Stimulated activated naive CD8-positive, alpha-beta T cell treated with anti-CD3 and anti-CD28 coated beads, Interleukin-15, Interleukin-2, amounts not matched to agents 100 ng/mL and 50 ng/mL, for 24 hours (primary cell): ENCODE data around the gene ARHGAP32.
A peak's percentile ranks its signal among the peaks of the same experiment; 100 is the strongest.

ENCODE experiments used
- H3K27ac Mint-ChIP-seq: one replicate; pipeline ENCODE4 v1.8.0; 2021; ENCODE audit warnings: mild to moderate bottlenecking, mixed read lengths
- H3K27me3 Mint-ChIP-seq: one replicate; pipeline ENCODE4 v1.8.0; 2021; ENCODE audit warnings: mixed read lengths
- H3K36me3 Mint-ChIP-seq: one replicate; pipeline ENCODE4 v1.8.0; 2021; ENCODE audit warnings: low read depth, mixed read lengths
- H3K4me1 Mint-ChIP-seq: one replicate; pipeline ENCODE4 v1.8.0; 2021; ENCODE audit warnings: low read depth, mixed read lengths
- H3K4me3 Mint-ChIP-seq: one replicate; pipeline ENCODE4 v1.8.0; 2021; ENCODE audit warnings: mild to moderate bottlenecking, mixed read lengths
- H3K9me3 Mint-ChIP-seq: one replicate; pipeline ENCODE4 v1.8.0; 2021; ENCODE audit warnings: mixed read lengths

ARHGAP32 gene

GRCh38 chr11:128985880-128986279 lies 206.2 kb downstream of the ARHGAP32 start:
- H3K4me1 Mint-ChIP-seq: no peaks in the 10 kb centered on the region
- H3K27me3 Mint-ChIP-seq: no peaks in the 10 kb centered on the region
- H3K9me3 Mint-ChIP-seq: peaks cover 5% of the 10 kb centered on the region
- no peak overlapping the region for H3K27ac Mint-ChIP-seq
- no peak overlapping the region for H3K4me3 Mint-ChIP-seq
- peaks cover 5% of the 10 kb centered on the region for H3K36me3 Mint-ChIP-seq

DNA sequence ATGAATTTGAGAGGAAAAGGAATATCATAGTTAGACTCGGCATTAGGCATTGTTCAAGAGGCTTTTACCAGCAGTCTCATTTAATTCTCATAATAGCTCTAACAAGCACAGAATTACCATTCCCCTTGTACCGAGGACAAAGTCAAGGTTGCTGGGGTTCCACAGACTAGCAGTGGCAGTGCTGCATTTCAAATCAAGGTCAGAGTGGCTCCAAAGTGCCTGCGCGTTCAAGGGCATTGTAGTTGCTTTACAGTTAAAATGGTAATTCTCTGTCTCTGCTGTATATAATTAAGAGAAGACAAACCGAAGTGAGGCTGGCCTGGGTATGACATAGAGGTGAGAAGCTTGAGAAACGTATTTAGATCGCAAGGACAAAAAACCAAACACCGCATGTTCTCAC lies 209.1 kb downstream of the ARHGAP32 start:
- Mint-ChIP-seq H3K36me3 (no peaks in the 10 kb centered on the region), H3K9me3 (no peaks in the 10 kb centered on the region), H3K27ac (no peak overlapping the region), H3K27me3 (no peaks in the 10 kb centered on the region), H3K4me1 (no peaks in the 10 kb centered on the region), H3K4me3 (no peak overlapping the region)

- no peak overlapping the region for H3K4me3 Mint-ChIP-seq
- H3K27ac Mint-ChIP-seq: no peak overlapping the region
- H3K9me3 Mint-ChIP-seq: no peaks in the 10 kb centered on the region
- no peaks in the 10 kb centered on the region for H3K4me1 Mint-ChIP-seq
- H3K27me3 Mint-ChIP-seq: no peaks in the 10 kb centered on the region
- H3K36me3 Mint-ChIP-seq: no peaks in the 10 kb centered on the region
Observed at GRCh38 chr11:128981254-128981653, 210.9 kb downstream of the ARHGAP32 start.

GRCh38 chr11:128970598-128971190 lies 221.4 kb downstream of the ARHGAP32 start:
- Mint-ChIP-seq H3K27me3 (no peaks in the 10 kb centered on the region), H3K4me1 (peaks cover 2% of the 10 kb centered on the region), H3K27ac (no peak overlapping the region), H3K9me3 (no peaks in the 10 kb centered on the region), H3K4me3 (no peak overlapping the region), H3K36me3 (peaks cover 24% of the 10 kb centered on the region)

DNA sequence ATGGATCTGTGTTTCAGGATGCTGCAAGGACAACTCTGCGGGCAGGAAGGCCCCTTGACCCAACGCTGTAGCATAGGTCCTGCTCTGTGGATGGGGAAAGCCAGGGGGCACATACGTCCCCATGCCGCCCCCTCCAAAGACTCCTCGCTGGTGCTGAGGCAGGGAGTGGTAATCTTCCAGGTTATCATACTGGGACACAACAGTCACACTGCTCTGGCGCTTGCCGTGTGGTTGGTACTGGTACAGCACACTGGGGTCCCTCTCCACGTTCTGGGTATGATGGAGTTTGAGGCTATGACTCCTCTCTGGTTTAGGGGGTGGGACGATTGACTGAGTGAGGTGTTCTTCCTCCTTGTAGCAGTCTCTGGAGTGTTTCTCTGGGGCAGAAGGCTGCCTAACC lies 223.2 kb downstream of the ARHGAP32 start:
- Mint-ChIP-seq H3K27ac (no peak overlapping the region), H3K27me3 (no peaks in the 10 kb centered on the region), H3K36me3 (peaks cover 18% of the 10 kb centered on the region), H3K4me1 (peaks cover 20% of the 10 kb centered on the region), H3K4me3 (no peak overlapping the region), H3K9me3 (no peaks in the 10 kb centered on the region)

GRCh38 chr11:128967578-128967977 lies 224.5 kb downstream of the ARHGAP32 start:
- Mint-ChIP-seq H3K27ac (no peak overlapping the region), H3K4me1 (peaks cover 28% of the 10 kb centered on the region), H3K36me3 (peaks cover 12% of the 10 kb centered on the region), H3K9me3 (no peaks in the 10 kb centered on the region), H3K27me3 (no peaks in the 10 kb centered on the region), H3K4me3 (no peak overlapping the region)

GRCh38 chr11:128965485-128965884 lies 226.6 kb downstream of the ARHGAP32 start:
- Mint-ChIP-seq H3K36me3 (peaks cover 6% of the 10 kb centered on the region), H3K27me3 (no peaks in the 10 kb centered on the region), H3K27ac (peak overlapping the region; percentile 20), H3K9me3 (no peaks in the 10 kb centered on the region), H3K4me3 (no peak overlapping the region), H3K4me1 (peaks cover 28% of the 10 kb centered on the region)

DNA sequence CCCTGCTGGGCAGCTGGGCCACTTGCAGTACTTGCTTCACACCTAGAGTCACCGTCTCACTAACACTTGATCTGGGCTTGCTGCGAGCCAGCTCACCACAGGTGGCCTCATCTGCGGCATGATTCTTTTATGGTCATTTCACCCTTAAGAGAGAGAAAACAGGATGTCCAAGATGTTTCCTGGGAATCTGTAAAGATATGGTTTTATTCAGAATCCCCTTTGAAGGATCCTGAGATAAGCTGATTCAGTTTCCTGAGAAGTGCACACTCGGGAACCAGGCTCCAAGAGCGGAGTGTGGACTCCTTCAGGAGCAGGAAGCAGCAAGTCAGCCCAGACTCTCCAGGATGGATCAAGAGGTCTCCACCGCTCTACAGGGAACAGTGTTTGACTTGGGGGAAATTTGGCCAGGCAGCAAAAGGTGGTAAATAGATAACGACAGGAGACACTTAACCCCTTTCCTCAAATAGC lies 227.6 kb downstream of the ARHGAP32 start:
- Mint-ChIP-seq H3K9me3 (no peaks in the 10 kb centered on the region), H3K4me1 (peaks cover 28% of the 10 kb centered on the region), H3K4me3 (no peak overlapping the region), H3K27me3 (no peaks in the 10 kb centered on the region), H3K36me3 (no peaks in the 10 kb centered on the region), H3K27ac (no peak overlapping the region)

DNA sequence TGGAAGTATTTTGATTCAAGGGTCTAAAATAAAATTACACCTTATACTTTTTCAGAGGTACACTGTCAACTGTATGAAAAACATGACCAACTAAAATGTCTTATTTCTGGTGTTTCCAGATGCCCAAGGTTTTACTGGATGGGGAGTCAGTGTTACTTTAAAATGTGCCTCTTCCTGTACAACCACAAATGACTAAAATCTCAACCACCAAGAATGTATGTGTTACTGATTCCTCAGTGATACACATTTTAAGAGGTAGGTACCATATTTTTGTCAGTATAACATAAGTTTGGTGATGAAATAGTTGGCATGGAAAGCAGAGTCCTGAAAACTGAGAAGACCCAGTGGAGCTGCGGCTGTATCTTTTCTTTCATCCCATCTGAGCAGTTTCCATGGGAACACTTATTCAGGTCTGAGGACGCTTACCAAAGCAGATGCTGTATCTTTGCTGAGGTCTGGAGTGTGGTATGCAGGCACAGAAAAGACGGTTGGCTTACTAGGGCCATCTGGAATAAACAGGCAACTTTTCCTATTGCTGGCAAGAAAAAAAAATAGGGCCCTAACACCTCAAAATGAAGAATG lies 228.3 kb downstream of the ARHGAP32 start:
- Mint-ChIP-seq H3K27me3 (no peaks in the 10 kb centered on the region), H3K36me3 (no peaks in the 10 kb centered on the region), H3K9me3 (no peaks in the 10 kb centered on the region), H3K27ac (no peak overlapping the region), H3K4me1 (peaks cover 28% of the 10 kb centered on the region), H3K4me3 (no peak overlapping the region)

DNA sequence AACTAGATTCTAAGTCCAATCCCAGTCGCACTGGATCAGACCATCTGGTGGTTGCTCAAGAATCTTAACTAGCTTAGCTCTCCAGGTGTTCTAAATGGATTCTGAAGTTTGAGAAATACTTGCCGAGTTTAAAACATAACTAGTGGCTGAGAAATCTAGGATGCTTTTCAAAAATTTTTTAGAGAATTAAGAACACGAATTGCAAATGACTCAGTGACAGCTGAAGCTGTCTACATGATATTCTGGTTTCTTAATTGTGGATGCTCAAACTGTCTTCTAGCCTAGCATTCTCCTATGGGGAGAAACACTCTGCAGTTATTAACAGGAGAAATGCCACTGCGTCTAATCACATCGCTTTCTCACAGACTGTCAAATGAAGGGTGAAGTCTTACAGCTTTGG lies 229.2 kb downstream of the ARHGAP32 start:
- peaks cover 28% of the 10 kb centered on the region for H3K4me1 Mint-ChIP-seq

GRCh38 chr11:128961645-128962044 lies 230.5 kb downstream of the ARHGAP32 start:
- no peaks in the 10 kb centered on the region for H3K9me3 Mint-ChIP-seq
- no peak overlapping the region for H3K27ac Mint-ChIP-seq
- H3K4me3 Mint-ChIP-seq: no peak overlapping the region
- H3K27me3 Mint-ChIP-seq: no peaks in the 10 kb centered on the region
- peaks cover 28% of the 10 kb centered on the region for H3K4me1 Mint-ChIP-seq
- H3K36me3 Mint-ChIP-seq: no peaks in the 10 kb centered on the region

More for the DNA sequence above, 229.2 kb downstream of the ARHGAP32 start:
- Mint-ChIP-seq H3K9me3 (no peaks in the 10 kb centered on the region), H3K27ac (no peak overlapping the region), H3K4me3 (no peak overlapping the region), H3K36me3 (no peaks in the 10 kb centered on the region), H3K27me3 (no peaks in the 10 kb centered on the region)

DNA sequence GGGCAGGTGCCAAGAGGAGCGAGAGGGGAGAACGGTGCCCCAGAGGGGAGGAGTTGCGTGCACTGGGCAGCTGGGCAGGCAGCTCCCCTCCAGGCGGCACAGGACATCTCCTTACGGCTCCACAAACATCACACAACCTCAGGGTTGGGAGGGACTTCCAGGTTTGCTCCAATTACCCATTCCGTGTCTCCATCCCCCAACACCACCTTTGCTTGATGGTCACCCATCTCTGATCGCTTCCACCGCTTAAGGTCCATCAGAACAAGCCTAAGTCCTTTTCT lies 235.0 kb downstream of the ARHGAP32 start:
- H3K4me1 Mint-ChIP-seq: peaks cover 3% of the 10 kb centered on the region
- no peaks in the 10 kb centered on the region for H3K9me3 Mint-ChIP-seq
- H3K27me3 Mint-ChIP-seq: peaks cover 3% of the 10 kb centered on the region
- H3K4me3 Mint-ChIP-seq: no peak overlapping the region
- H3K36me3 Mint-ChIP-seq: no peaks in the 10 kb centered on the region
- H3K27ac Mint-ChIP-seq: no peak overlapping the region

DNA sequence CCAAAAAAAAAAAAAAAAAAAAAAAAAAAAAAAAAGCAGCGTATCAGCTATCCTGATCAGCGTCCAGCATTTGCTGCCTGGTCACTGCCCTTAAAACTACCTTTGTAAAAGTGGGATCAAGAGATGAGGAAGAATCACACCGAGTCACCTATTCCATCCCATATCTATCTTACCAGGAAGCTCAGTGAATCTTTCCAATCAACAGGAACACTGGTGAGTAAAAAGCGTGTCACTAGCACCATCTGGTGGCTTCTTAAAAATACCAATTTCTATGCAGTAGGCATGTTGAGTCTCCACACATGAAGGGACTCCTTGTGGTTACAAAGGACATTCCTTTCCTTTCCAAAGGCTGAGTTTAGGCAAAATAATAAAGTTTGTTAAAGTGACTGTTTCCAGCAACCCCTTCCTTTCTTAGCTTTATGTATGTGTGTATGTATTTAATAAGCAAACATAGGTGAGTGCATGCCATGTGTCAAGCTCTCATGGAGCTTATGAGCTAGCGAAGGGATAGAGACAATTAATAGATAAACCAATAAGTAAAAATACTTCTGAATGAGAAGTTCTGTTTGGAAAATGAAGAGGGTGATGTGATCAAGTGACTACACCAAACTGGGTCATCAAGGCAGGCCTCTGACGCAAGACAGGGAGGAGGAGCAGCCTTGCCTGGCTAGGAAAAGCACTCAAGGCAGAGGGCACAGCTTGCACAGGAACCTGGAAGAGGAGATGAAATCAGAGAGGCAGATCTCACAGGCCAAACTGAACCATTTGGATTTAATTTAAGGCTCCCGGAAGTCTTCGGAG lies 235.5 kb downstream of the ARHGAP32 start:
- H3K27me3 Mint-ChIP-seq: peaks cover 3% of the 10 kb centered on the region
- H3K27ac Mint-ChIP-seq: no peak overlapping the region

GRCh38 chr11:128955636-128956035 lies 236.5 kb downstream of the ARHGAP32 start:
- no peaks in the 10 kb centered on the region for H3K9me3 Mint-ChIP-seq
- H3K4me1 Mint-ChIP-seq: peaks cover 3% of the 10 kb centered on the region
- H3K36me3 Mint-ChIP-seq: no peaks in the 10 kb centered on the region

More for the DNA sequence above, 235.5 kb downstream of the ARHGAP32 start:
- Mint-ChIP-seq H3K4me1 (peaks cover 3% of the 10 kb centered on the region), H3K4me3 (no peak overlapping the region), H3K36me3 (no peaks in the 10 kb centered on the region), H3K9me3 (no peaks in the 10 kb centered on the region)

DNA sequence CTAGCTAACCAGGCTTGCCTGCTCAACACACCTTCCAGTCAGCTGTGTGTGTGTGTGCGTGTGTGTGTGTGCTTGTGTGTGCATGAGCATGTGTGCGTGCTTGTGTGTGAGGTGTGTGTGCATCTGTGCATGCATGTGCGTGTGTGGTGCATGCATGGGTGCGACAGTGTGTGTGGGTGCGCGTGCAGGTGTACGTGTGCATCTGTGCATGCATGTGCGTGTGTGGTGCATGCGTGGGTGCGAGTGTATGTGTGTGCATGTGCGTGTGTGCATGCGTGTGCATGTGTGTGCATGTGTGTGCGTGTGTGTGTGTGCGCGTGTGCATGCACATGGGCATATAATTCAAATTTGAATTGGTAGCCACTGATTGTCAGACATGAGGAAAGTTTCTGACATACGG lies 239.0 kb downstream of the ARHGAP32 start:
- no peak overlapping the region for H3K27ac Mint-ChIP-seq
- H3K9me3 Mint-ChIP-seq: no peaks in the 10 kb centered on the region
- H3K36me3 Mint-ChIP-seq: no peaks in the 10 kb centered on the region
- peaks cover 3% of the 10 kb centered on the region for H3K4me1 Mint-ChIP-seq
- peaks cover 16% of the 10 kb centered on the region for H3K27me3 Mint-ChIP-seq
- no peak overlapping the region for H3K4me3 Mint-ChIP-seq

More at GRCh38 chr11:128955636-128956035, 236.5 kb downstream of the ARHGAP32 start:
- Mint-ChIP-seq H3K27me3 (peaks cover 5% of the 10 kb centered on the region), H3K4me3 (no peak overlapping the region), H3K27ac (no peak overlapping the region)
